GM20000 (cell line): ENCODE measurements around the gene TLE5.

ENCODE experiments used
- DNase-seq: peaks from one replicate; pipeline ENCODE4 v3.0.0; 2012; ENCODE audit warnings: low spot score
- CTCF ChIP-seq: IDR thresholded peaks from 2 replicates; pipeline ENCODE4 v1.5.1; 2012; ENCODE audit warnings: mild to moderate bottlenecking, control low read depth; ENCODE audit errors: extremely low read depth, missing control alignments

Gene TLE5

GRCh38 chr19:3067563-3067962 lies 5.3 kb upstream of the TLE5 start:
- DNase-seq, result no peak
- no peak for TF ChIP-seq CTCF

GRCh38 chr19:3066482-3067049 lies 4.3 kb upstream of the TLE5 start:
- DNase-seq, result no peak
- TF ChIP-seq CTCF, result no peak

- no peak for TF ChIP-seq CTCF
- DNase-seq, result peak; percentile 88
Observed at GRCh38 chr19:3065675-3066357, 3.5 kb upstream of the TLE5 start.

- no peak for TF ChIP-seq CTCF
- no peak for DNase-seq
Observed at GRCh38 chr19:3064011-3064330, 1.7 kb upstream of the TLE5 start.

- peak; percentile 32 for TF ChIP-seq CTCF
- DNase-seq, result peak; percentile 92
Observed at GRCh38 chr19:3061182-3062161, 823 bp downstream of the TLE5 start.

- TF ChIP-seq CTCF, result no peak
- no peak for DNase-seq
Observed at GRCh38 chr19:3060857-3061181, 1.5 kb downstream of the TLE5 start.

GRCh38 chr19:3059653-3060052 lies 2.6 kb downstream of the TLE5 start:
- DNase-seq, result no peak
- no peak for TF ChIP-seq CTCF
